Central memory CD8-positive, alpha-beta T cell (primary cell): Measurements from ENCODE around the gene IL1RAPL1.

Source experiments
- ATAC-seq: fragments of 150-1000 bp; cut with Tn5 transposase; replicated peaks from 2 replicates; pipeline ENCODE4 v1.10.0; 2022; ENCODE audit warnings: mild to moderate bottlenecking, moderate FRiP score, moderate number of reproducible peaks; ENCODE audit not compliant: poor library complexity, severe bottlenecking; ENCODE audit errors: extremely low read depth
- DNase-seq, 2 donors: peaks; one replicate each; pipeline ENCODE4 v3.0.0; 2021; ENCODE audit warnings: low spot score in 2 of 2
- H3K27ac Mint-ChIP-seq: one replicate; pipeline ENCODE4 v1.8.0; 2022; ENCODE audit warnings: low read depth, mild to moderate bottlenecking, moderate library complexity, mixed read lengths
- H3K27me3 Mint-ChIP-seq: one replicate; pipeline ENCODE4 v1.8.0; 2022; ENCODE audit warnings: mixed read lengths
- H3K36me3 Mint-ChIP-seq: one replicate; pipeline ENCODE4 v1.8.0; 2022; ENCODE audit warnings: mild to moderate bottlenecking, moderate library complexity, mixed read lengths; ENCODE audit not compliant: insufficient read depth
- H3K4me1 Mint-ChIP-seq: one replicate; pipeline ENCODE4 v1.8.0; 2022; ENCODE audit warnings: mixed read lengths
- H3K4me3 Mint-ChIP-seq: one replicate; pipeline ENCODE4 v1.8.0; 2022; ENCODE audit warnings: mild to moderate bottlenecking, moderate library complexity, mixed read lengths
- H3K9me3 Mint-ChIP-seq: one replicate; pipeline ENCODE4 v1.8.0; 2022; ENCODE audit warnings: mixed read lengths

IL1RAPL1 gene

DNA sequence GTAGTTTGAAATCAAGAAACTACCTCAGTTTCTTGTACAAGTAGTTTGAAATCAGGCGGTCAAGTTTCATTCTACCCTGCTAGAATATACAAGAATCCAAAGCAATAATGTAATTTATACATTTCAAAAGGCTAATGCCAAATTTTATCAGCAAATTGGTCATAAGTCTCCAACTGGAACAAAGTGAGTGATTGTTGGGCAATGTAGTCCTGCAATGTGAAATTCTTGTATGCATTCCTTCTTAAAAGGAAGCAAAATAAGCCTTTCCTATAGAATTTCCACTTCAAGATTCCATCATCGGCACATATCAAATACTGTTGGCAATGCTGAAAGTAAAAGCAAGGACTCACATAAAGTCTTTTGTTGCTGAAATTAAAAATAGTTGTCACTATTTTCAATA lies 334.9 kb downstream of the IL1RAPL1 start:
- DNase-seq (no peak), ATAC-seq (no peak)
- H3K27me3 Mint-ChIP-seq: no peaks in the 10 kb centered on the region
- H3K4me3 Mint-ChIP-seq: no peak overlapping the region
- H3K27ac Mint-ChIP-seq: no peak overlapping the region
- H3K9me3 Mint-ChIP-seq: peaks cover under 1% of the 10 kb centered on the region
- no peaks in the 10 kb centered on the region for H3K36me3 Mint-ChIP-seq
- H3K4me1 Mint-ChIP-seq: no peaks in the 10 kb centered on the region

DNA sequence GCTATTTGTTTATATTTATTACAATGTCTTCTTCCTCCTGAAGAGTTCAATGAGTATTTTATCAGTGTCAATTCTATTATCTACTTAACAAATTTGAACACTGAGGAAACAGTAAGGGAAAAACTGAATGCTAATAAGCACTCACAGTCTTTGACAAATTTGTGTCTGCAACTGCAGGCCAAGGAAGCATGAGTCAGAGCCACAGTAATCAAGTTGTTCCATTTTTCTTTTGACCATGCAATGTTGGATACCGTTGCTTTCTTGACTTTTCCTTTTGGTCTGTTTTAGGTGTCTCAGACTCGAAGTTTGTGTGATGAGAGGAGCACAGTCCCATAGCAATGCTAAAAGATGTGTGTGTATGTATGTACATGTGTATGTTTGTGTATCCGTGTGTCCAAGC lies 359.6 kb downstream of the IL1RAPL1 start:
- no peaks in the 10 kb centered on the region for H3K27me3 Mint-ChIP-seq
- ATAC-seq: no peak
- DNase-seq: no peak
- no peaks in the 10 kb centered on the region for H3K4me1 Mint-ChIP-seq
- no peaks in the 10 kb centered on the region for H3K9me3 Mint-ChIP-seq
- H3K36me3 Mint-ChIP-seq: peaks cover 2% of the 10 kb centered on the region
- H3K4me3 Mint-ChIP-seq: no peak overlapping the region
- no peak overlapping the region for H3K27ac Mint-ChIP-seq

DNA sequence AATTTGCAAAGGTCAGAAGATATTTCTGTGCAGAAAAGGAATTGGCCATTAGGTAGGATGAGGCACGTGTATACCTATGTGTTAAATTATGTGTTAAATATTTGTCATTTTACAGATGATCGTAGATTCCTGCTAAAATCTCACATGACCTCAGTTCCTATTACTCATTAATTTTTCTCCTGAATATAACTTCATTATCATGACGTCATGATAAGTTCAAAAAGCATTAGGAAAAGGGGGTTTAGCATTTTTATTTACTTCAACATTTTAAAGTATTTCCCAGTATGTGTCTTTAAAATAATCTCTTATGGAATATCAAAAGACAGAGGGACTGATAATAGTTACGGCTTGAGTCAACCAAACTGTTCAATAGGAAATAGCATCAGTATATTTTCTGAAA lies 372.8 kb downstream of the IL1RAPL1 start:
- no peaks in the 10 kb centered on the region for H3K27me3 Mint-ChIP-seq
- DNase-seq (no peak), ATAC-seq (no peak)
- no peaks in the 10 kb centered on the region for H3K36me3 Mint-ChIP-seq
- H3K4me1 Mint-ChIP-seq: no peaks in the 10 kb centered on the region
- H3K9me3 Mint-ChIP-seq: no peaks in the 10 kb centered on the region
- no peak overlapping the region for H3K4me3 Mint-ChIP-seq
- no peak overlapping the region for H3K27ac Mint-ChIP-seq

DNA sequence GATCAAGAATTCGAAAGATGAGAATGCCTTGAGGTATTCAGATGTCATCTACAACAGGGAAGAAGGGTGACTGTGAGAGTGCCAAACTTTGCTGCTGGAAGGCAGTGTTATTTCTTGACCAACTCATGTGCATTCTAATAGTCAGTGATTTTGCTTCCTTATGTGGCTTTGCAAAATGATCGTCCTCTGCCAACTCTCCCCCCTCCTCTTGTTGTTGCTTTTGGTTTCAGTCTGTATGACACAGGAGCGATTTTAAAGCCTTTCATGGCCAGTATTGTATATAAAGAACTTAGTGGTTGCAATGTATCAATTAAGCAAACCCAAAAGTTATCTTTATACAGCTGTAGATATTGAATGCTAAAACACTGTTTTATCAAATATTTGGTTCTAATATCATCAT lies 379.1 kb downstream of the IL1RAPL1 start:
- no peaks in the 10 kb centered on the region for H3K4me1 Mint-ChIP-seq
- no peak overlapping the region for H3K4me3 Mint-ChIP-seq
- H3K9me3 Mint-ChIP-seq: peaks cover 5% of the 10 kb centered on the region
- H3K27ac Mint-ChIP-seq: no peak overlapping the region
- H3K36me3 Mint-ChIP-seq: no peaks in the 10 kb centered on the region
- ATAC-seq (no peak), DNase-seq (no peak)
- no peaks in the 10 kb centered on the region for H3K27me3 Mint-ChIP-seq

DNA sequence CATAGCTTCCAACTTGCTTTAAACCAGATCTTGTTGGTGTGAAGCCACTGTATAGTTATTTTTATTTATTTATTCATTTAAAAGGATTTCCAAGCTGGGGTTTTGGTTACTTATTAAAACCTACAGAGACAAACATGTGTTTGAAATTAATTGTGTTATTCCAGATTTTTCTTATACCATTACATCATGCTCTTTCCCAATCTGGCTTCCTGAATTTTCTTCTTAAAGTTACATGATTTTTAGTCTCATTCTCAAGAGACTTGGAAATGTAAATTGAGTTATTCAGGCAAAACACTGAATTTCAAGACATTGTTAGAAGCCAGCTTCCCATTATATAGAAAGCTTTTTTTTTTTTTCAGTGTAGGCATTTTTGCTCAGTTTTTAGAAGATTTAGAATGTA lies 381.9 kb downstream of the IL1RAPL1 start:
- Mint-ChIP-seq H3K27ac (no peak overlapping the region), H3K4me1 (no peaks in the 10 kb centered on the region), H3K36me3 (no peaks in the 10 kb centered on the region), H3K27me3 (no peaks in the 10 kb centered on the region), H3K9me3 (peaks cover 18% of the 10 kb centered on the region), H3K4me3 (no peak overlapping the region)
- DNase-seq (no peak), ATAC-seq (no peak)

DNA sequence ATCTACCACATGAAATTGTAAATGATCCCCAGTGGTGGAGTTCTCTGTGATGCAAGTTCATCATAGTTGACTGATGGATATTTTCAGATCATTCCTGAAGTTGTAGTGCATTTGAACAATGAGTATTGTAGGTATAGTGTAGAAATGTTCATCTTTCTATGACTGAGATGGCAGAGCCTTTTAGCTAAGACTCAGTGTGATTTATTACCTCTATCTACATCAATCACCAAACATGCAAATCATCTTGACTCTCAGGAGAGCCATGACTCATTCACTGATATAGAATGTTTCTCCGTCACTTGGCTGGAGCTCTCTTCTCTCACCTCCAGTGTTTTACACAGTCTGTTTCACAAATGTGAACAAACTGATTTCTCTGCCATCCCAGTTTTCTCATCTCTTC lies 392.6 kb downstream of the IL1RAPL1 start:
- no peaks in the 10 kb centered on the region for H3K4me1 Mint-ChIP-seq
- DNase-seq: no peak
- H3K27ac Mint-ChIP-seq: no peak overlapping the region
- no peak overlapping the region for H3K4me3 Mint-ChIP-seq
- H3K36me3 Mint-ChIP-seq: no peaks in the 10 kb centered on the region
- peaks cover 30% of the 10 kb centered on the region for H3K9me3 Mint-ChIP-seq
- H3K27me3 Mint-ChIP-seq: no peaks in the 10 kb centered on the region
- ATAC-seq: no peak

DNA sequence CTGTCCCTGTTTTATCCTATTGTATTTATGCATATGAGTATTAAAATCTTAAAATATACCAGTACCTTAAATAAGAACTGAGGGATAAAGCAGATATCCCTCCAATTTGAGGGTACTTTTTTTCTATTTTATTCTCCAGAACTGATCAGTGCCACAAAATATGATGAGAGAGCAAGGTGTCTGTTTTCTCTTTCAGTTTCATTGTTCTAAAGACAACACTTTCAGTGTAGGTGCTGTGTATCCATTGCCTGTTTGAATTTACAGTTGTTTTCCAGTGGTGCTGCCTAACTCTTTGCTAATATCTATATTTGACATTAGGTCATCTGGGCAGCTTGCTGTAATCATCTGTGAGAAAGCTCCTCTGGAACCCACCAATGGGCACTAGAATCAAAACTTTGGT lies 394.7 kb downstream of the IL1RAPL1 start:
- Mint-ChIP-seq H3K27me3 (no peaks in the 10 kb centered on the region), H3K4me3 (no peak overlapping the region), H3K36me3 (no peaks in the 10 kb centered on the region), H3K9me3 (peaks cover 30% of the 10 kb centered on the region), H3K4me1 (no peaks in the 10 kb centered on the region), H3K27ac (no peak overlapping the region)
- ATAC-seq (no peak), DNase-seq (no peak)

DNA sequence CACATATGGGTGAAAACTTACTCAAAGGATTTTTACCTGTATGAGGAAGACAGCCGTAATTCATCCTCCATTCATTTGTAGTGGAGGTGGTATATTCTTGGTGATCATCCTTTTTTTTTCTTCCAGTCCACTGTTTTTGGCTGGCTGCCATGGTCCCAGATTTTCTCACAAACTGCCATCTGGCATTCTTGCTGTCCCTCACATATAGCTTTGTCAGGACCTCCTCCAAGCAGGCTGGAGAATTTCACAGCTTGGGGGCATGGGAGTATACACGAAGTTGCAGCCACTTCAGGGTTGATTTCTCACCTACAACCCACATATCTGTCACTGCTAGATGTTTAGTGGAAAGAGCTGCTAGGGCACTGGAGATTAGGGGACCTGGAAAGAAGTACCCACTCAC lies 401.0 kb downstream of the IL1RAPL1 start:
- H3K4me3 Mint-ChIP-seq: no peak overlapping the region

DNA sequence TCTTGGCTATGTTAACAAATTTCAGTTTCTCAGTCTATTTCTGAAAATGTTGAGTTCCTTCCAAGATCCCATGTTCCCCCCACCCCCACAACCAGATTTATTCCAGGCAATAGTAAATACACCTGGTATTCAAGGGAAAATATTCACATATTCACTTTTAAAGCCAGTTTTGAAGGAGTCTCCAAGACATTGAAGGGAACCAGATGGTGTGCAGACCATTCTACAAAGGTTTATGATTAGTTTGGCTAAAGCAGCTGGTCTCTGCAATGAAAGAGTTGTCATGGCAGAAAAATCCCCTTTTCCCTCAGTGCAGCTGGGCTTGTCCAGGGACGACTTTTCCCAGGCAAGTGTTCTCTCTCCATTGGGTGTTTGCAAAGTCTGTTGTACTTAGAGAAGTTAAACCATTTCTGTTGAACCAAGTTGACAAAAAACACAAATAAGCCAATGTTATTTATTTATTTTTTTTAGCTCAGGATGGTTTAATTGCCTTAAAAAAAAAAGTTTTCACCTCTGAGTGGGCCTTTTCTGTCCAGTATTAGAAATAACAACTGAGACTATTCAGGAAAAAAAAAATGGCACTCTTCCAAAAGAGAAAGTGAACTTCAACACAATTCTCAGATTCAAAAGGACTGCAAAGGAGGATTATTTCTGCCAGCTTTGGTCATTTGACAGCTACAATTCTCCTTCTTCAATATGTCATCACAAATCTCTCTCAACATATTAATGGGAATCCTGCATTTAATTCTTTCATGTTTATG lies 410.6 kb downstream of the IL1RAPL1 start:
- Mint-ChIP-seq H3K4me1 (no peaks in the 10 kb centered on the region), H3K27me3 (no peaks in the 10 kb centered on the region), H3K27ac (no peak overlapping the region), H3K36me3 (no peaks in the 10 kb centered on the region), H3K9me3 (peaks cover 14% of the 10 kb centered on the region), H3K4me3 (no peak overlapping the region)
- no peak for ATAC-seq
- DNase-seq: no peak

More for the DNA sequence above, 401.0 kb downstream of the IL1RAPL1 start:
- Mint-ChIP-seq H3K9me3 (peaks cover 7% of the 10 kb centered on the region), H3K36me3 (no peaks in the 10 kb centered on the region), H3K27ac (no peak overlapping the region), H3K4me1 (no peaks in the 10 kb centered on the region), H3K27me3 (no peaks in the 10 kb centered on the region)
- ATAC-seq: no peak
- DNase-seq: no peak

DNA sequence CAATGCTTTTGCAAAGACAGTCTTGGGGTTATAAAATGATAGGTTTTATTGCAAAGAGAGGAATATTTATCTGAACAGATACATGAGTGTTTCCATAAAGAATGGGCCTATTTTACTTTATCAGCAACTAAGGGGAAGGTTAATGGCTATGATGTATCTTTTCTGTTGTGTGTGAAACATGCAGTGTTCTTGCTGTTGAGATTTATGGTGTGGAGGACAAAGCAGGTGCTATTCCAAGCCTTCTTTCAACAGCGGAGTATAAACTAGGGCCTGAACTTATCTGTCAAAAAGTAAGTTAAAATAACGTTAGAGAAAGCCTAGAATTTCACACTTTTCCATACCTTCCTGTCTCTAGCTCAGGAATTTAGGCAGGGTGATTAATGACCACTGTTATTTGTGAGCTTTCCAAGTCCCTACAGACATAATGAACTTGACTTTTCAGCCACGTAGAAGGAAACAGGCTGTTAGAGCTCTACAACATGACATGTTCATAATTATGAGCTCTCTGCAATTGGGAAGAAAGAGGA lies 411.4 kb downstream of the IL1RAPL1 start:
- H3K4me3 Mint-ChIP-seq: no peak overlapping the region
- H3K9me3 Mint-ChIP-seq: peaks cover 14% of the 10 kb centered on the region
- no peaks in the 10 kb centered on the region for H3K27me3 Mint-ChIP-seq
- H3K4me1 Mint-ChIP-seq: no peaks in the 10 kb centered on the region
- DNase-seq (no peak), ATAC-seq (no peak)
- no peaks in the 10 kb centered on the region for H3K36me3 Mint-ChIP-seq
- H3K27ac Mint-ChIP-seq: no peak overlapping the region

DNA sequence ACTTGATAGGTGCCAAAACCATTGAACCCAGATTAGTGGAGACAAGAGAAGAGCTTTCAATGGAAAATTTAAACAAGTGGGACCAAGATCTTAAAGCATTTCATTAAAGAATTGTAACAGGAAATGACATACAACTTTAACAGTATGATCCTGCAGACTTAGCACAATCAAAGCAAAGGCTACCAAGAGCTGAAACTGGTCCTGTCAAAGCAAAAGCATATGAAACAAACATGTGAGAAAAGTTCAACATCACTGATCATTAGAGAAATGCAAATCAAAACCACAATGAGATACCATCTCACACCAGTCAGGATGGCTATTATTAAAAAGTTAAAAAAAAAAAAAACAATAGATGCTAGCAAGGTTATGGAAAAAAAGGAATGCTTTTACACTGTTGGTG lies 425.6 kb downstream of the IL1RAPL1 start:
- Mint-ChIP-seq H3K9me3 (no peaks in the 10 kb centered on the region), H3K36me3 (no peaks in the 10 kb centered on the region), H3K4me1 (no peaks in the 10 kb centered on the region), H3K27me3 (no peaks in the 10 kb centered on the region), H3K4me3 (no peak overlapping the region), H3K27ac (no peak overlapping the region)
- ATAC-seq (no peak), DNase-seq (no peak)

DNA sequence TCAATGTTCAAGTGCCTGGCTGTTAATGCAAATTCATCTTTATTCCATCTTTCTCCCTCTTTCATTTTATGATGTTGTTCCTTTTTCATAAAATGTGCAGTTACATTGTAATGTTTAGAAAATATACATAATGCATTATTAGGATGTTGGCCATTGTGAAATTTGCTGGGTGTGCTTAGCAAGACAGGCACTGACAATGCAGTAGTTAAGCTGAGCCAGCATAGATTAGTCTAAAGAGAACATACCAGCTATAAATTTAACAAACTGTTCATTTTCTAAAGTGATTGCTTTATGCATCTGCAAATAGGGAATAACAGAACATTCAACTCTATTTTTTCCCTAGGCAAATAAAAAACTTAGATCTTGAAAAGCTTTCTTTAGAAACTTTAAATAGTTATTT lies 436.0 kb downstream of the IL1RAPL1 start:
- Mint-ChIP-seq H3K4me3 (no peak overlapping the region), H3K36me3 (no peaks in the 10 kb centered on the region), H3K27ac (no peak overlapping the region), H3K4me1 (no peaks in the 10 kb centered on the region), H3K9me3 (peaks cover 6% of the 10 kb centered on the region), H3K27me3 (no peaks in the 10 kb centered on the region)
- DNase-seq (no peak), ATAC-seq (no peak)

DNA sequence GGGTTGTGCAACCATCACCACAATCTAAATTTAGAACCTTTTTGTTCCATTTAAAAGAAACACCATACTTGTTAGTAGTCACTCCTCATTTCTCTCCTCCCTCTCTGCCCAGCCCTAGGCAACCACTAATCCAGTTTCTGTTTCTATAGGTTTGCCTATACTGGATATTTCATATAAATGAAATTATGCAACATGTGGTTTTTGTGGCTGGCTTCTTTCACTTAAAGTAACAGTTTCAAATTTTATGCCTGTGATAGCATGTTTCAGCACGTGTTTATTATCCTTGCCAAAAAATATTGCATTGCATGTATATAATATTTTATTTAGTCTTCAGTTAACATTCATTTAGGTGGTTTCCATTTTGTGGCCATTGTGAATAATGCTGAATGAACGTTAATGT lies 437.6 kb downstream of the IL1RAPL1 start:
- H3K27me3 Mint-ChIP-seq: no peaks in the 10 kb centered on the region
- H3K4me1 Mint-ChIP-seq: no peaks in the 10 kb centered on the region
- no peak for ATAC-seq
- H3K36me3 Mint-ChIP-seq: no peaks in the 10 kb centered on the region
- no peak for DNase-seq
- no peak overlapping the region for H3K27ac Mint-ChIP-seq
- no peak overlapping the region for H3K4me3 Mint-ChIP-seq
- H3K9me3 Mint-ChIP-seq: peaks cover 6% of the 10 kb centered on the region
